HUES48 (cell line): ENCODE results near the gene ZBTB42.

ENCODE experiments used
- H3K27ac ChIP-seq: one replicate; pipeline ENCODE4 v1.7.0; 2013; ENCODE audit warnings: low read depth, low read length, inconsistent platforms
- H3K27me3 ChIP-seq: 2 replicates; pipeline ENCODE4 v1.6.1; 2013; ENCODE audit warnings: mild to moderate bottlenecking, low read length; ENCODE audit not compliant: control insufficient read depth, insufficient read depth
- H3K36me3 ChIP-seq: 2 replicates; pipeline ENCODE4 v1.6.1; 2013; ENCODE audit warnings: low read length; ENCODE audit not compliant: control insufficient read depth, insufficient read depth
- H3K4me1 ChIP-seq: 2 replicates; pipeline ENCODE4 v1.6.1; 2013; ENCODE audit warnings: mild to moderate bottlenecking, low read length; ENCODE audit not compliant: control insufficient read depth, insufficient read depth
- H3K4me3 ChIP-seq: 2 replicates; pipeline ENCODE4 v1.5.1; 2013; ENCODE audit warnings: mild to moderate bottlenecking, low read depth, low read length
- H3K9ac ChIP-seq: 2 replicates; pipeline ENCODE4 v1.6.1; 2013; ENCODE audit warnings: mild to moderate bottlenecking, low read depth, low read length, moderate library complexity
- H3K9me3 ChIP-seq: 2 replicates; pipeline ENCODE4 v1.6.1; 2013; ENCODE audit warnings: low read length; ENCODE audit not compliant: control insufficient read depth, insufficient read depth

The ZBTB42 gene

DNA sequence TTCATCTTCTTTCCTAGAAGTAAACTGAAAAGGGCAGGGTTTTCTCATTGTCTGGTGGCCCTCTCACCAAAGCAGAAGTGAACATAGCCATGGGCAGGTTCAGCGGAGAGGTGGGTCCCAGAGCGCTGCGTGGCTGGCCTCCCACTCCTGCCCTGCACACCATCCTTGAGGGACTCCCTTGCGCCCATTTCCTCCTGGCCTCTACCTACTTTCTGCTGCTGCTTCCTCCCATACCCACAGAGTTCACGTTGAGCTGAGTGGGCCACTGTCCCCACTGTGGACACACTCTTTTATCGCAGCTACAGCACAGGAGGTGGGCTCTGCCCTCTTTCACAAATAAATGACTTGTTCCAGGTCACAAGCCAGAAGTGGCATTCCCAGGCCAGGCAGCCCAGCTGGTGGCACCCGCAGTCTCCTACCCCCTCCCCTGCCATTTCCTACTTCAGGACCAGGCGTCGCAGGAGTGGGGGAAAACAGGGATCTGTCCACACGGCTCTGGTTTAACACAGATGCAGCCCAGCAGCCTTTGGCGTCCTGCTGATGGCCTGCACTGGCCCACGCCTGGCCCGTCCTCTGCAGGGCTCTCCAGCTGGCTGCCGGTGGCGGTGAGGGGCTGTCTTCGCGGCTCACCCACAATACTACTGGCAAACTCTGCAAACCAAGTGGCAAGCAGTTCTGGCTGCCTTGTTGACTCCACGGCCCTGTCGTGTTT is 43.1 kb upstream of the ZBTB42 start:
- Histone ChIP-seq H3K9ac (no peak overlapping the region), H3K36me3 (peaks cover 59% of the 10 kb centered on the region), H3K4me3 (no peak overlapping the region), H3K27ac (no peak overlapping the region), H3K4me1 (peaks cover 7% of the 10 kb centered on the region; the same call in 1 of the 2 replicates), H3K27me3 (no peaks in the 10 kb centered on the region), H3K9me3 (no peaks in the 10 kb centered on the region)

DNA sequence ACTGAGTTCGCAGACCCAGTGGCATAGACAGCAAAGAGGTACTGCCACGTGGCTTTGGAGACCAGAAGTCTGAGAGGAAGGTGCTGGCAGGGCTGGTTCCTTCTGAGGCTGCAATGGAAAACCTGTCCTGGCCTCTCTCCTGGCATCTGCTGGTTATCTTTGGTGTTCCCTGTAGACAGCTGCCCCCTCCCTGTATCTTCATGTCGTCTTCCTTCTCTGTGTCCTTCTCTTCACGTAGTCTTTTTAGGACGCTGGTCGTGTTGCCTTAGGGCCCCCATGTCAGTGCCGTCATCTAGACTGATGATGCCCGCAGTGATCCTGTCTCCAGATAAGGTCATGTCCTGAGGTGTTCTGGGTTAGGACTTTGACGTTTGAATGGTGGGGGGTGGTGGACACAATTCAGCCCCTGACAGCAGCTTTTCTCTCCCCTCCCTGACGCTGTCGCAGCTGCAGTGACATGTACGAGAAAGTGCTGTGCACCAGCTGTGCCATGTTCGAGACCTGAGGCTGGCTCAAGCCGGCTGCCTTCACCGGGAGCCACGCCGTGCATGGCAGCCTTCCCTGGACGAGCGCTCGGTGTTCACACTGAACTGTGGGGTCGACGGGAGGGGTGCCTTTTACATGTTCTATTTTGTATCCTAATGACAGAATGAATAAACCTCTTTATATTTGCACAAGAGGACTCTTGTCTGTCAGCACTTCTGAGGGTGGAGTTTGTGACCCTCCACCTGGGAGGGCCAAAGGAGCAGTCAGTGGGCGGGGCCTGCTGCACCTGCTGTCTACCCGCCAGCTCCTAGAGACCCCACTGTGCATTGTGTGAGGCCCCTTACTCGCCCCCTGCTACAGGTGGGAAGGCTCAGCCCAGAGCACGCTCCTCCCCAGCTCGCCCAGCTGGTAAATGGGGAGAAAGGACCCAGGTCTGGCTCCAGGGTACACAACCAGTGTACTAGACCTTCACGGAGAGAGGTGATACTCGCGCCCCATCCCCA is 41.6 kb upstream of the ZBTB42 start:
- H3K36me3 ChIP-seq: peaks cover 59% of the 10 kb centered on the region
- no peaks in the 10 kb centered on the region for H3K27me3 ChIP-seq
- H3K4me1 ChIP-seq: peaks cover 2% of the 10 kb centered on the region; the same call in 1 of the 2 replicates
- no peaks in the 10 kb centered on the region for H3K9me3 ChIP-seq
- H3K9ac ChIP-seq: no peak overlapping the region
- no peak overlapping the region for H3K4me3 ChIP-seq
- no peak overlapping the region for H3K27ac ChIP-seq

DNA sequence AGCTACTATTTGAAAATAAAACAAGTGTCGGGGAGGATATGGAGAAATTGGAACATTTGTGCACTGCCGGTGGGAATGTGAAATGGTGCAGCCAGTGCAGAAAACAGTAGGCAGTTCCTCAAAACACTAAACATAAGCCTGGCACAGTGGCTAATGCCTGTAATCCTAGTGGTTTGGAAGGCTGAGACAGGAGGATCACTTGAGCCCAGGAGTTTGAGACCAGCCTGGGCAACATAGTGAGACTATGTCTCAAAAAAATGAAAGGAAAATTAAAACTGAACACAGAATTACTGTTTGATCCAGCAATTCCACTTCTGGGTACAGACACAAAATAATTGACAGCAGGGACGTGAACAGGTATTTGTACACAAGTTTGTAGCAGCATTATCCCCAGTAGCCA is 35.4 kb upstream of the ZBTB42 start:
- 0 out of 2 replicates have a peak, but pooled peaks cover 8% of the 10 kb centered on the region for H3K36me3 ChIP-seq
- H3K27ac ChIP-seq: no peak overlapping the region
- H3K9me3 ChIP-seq: no peaks in the 10 kb centered on the region
- no peaks in the 10 kb centered on the region; the same call in 1 of the 2 replicates for H3K4me1 ChIP-seq
- H3K9ac ChIP-seq: no peak overlapping the region
- H3K4me3 ChIP-seq: no peak overlapping the region
- no peaks in the 10 kb centered on the region for H3K27me3 ChIP-seq

DNA sequence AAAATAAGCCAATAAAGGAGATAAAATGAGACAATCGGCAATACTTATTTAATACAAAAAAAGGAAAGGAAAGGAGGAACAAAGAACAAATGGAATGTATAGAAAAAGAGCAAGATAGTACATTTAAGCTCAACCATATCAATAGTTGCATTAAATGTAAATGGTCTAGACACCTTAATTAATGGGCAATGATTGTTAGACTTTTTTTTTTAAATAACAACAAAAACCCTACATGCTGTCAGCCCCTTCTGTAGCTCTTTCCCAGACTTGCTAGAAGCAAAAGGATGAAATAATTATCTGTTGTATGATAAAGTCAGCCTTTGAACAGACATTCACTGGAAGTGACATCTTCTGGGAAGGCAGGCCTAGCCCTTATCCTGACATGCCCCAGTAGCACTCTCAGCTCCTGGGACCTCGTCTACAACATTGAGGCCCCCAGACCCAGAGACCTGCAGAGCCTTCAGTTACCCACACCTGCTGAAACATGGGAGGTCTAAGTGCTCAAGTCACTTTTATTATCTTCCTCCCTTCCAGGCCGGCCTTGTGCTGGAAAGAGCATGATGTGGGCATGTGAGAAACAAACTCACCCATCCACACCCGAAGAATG is 34.5 kb upstream of the ZBTB42 start:
- Histone ChIP-seq H3K4me1 (no peaks in the 10 kb centered on the region; the same call in 1 of the 2 replicates), H3K36me3 (peaks cover 15% of the 10 kb centered on the region), H3K4me3 (peak overlapping the region; percentile 29; the same call in 1 of the 2 replicates), H3K9ac (no peak overlapping the region), H3K27me3 (no peaks in the 10 kb centered on the region), H3K9me3 (peaks cover 4% of the 10 kb centered on the region), H3K27ac (no peak overlapping the region)

DNA sequence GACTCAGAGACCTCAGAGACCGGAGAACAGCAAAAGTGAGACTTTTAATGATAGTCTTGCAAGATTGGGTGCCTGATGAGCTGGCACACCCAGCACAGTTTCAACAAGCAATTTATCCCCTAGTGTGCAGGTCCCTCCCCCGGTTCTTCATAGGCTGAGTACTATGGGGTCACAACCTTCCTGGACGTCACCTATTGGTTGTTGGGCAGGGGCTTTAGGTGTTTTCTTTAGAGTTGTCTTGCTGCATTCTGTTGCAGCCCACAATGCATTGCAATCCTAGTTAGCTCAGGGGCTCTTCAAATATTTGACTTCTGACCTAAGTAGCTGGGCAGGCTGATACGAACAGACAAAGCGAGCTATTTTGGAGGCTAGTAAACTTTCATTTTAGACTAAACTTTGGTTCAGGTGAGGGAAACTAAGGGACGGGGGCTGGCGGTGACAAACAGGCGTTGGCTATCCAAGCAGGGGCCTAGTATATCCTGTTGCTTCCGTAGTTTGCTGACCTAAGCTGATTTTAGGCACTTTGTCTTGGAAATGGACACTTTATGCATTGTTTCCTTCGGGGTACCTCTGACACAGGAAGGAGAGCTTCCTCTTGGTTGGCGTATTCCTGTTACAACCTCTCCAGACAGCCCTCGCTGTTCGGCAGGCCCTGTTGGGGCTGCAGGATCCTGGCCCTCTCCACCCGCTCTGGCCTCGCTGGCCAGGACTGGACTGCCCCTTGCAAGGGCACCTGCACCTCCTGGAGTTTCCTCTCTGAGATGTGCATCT is 33.9 kb upstream of the ZBTB42 start:
- peak overlapping the region; percentile 29; the same call in 1 of the 2 replicates for H3K4me3 ChIP-seq
- peak overlapping the region; percentile 42 for H3K27ac ChIP-seq
- H3K36me3 ChIP-seq: peaks cover 20% of the 10 kb centered on the region
- no peaks in the 10 kb centered on the region for H3K27me3 ChIP-seq
- no peaks in the 10 kb centered on the region; the same call in 1 of the 2 replicates for H3K4me1 ChIP-seq
- peaks cover 5% of the 10 kb centered on the region for H3K9me3 ChIP-seq
- H3K9ac ChIP-seq: no peak overlapping the region

- Histone ChIP-seq H3K9ac (no peak overlapping the region), H3K4me1 (no peaks in the 10 kb centered on the region; the same call in 1 of the 2 replicates), H3K27me3 (no peaks in the 10 kb centered on the region), H3K27ac (no peak overlapping the region), H3K9me3 (peaks cover 5% of the 10 kb centered on the region), H3K36me3 (peaks cover 23% of the 10 kb centered on the region), H3K4me3 (no peak overlapping the region)
These were observed 33.3 kb upstream of the ZBTB42 start for GRCh38 chr14:104767634-104767918.

GRCh38 chr14:104768437-104769323 is 32.2 kb upstream of the ZBTB42 start:
- Histone ChIP-seq H3K9ac (no peak overlapping the region), H3K27ac (peak overlapping the region; percentile 46)

DNA sequence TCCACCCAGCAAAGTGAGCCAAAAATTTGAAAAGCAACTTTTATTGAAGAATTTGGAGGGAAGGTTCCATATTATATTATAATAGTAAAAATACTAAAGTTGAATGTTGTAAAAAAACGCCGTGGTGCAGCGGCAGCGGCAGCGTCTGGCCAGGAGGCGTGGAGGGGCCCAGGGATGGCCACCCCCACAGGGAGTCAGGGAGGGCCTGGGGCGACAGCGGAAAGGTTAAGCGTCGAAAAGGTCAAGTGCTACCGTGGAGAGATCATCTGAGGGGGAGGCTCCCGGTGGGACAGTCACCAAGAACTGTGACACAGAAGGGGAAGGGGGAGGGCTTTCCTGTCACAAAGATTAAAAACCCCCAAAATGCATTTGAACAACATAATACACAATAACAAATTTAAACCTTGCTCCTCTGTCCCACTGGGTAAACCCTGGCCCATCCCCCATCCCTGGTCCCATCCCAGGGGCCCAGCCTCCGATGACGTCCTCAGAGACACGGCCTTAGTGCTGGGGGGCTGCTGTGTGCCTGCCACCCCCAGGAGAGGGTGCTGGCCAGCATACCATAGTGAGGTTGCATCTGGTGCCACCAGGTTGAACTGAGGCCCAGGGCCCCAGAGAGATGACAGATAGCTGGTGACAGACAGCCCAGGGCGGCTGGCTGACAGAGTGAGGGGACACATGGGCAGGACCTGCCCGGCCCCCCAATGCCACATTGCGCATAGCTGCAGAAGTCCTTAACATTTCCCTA is 31.4 kb upstream of the ZBTB42 start:
- Histone ChIP-seq H3K27me3 (no peaks in the 10 kb centered on the region), H3K9me3 (peaks cover 5% of the 10 kb centered on the region), H3K4me1 (no peaks in the 10 kb centered on the region; the same call in 1 of the 2 replicates), H3K4me3 (no peak overlapping the region), H3K27ac (no peak overlapping the region), H3K36me3 (peaks cover 32% of the 10 kb centered on the region), H3K9ac (no peak overlapping the region)

More at GRCh38 chr14:104768437-104769323, 32.2 kb upstream of the ZBTB42 start:
- peaks cover 32% of the 10 kb centered on the region for H3K36me3 ChIP-seq
- H3K4me1 ChIP-seq: no peaks in the 10 kb centered on the region; the same call in 1 of the 2 replicates
- H3K27me3 ChIP-seq: no peaks in the 10 kb centered on the region
- H3K9me3 ChIP-seq: peaks cover 5% of the 10 kb centered on the region
- peak overlapping the region; percentile 27; the same call in 1 of the 2 replicates for H3K4me3 ChIP-seq

DNA sequence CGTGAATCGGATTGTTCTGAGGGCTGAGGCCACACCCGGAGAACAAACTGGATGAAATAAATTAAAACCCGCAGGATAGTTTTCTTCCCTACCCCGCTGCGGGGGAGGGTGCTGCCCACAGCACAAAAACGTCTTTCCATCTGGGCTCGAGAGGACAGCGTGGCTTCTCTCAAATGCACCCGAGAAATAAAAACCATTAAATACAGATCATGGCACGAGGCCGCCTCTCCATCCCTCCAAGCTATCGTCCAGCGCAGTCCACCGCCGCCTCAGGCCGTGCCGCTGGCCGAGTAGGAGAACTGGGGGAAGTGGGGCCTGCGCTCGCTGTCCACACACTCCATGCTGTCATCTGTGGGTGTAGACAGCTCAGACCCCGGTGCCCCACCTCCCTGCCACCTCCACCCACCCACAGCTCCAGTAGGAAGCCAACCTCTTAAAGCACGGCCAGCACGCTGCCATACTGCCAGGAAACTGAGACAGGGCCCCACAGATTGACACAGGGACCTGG is 30.8 kb upstream of the ZBTB42 start:
- Histone ChIP-seq H3K36me3 (peaks cover 33% of the 10 kb centered on the region), H3K9ac (no peak overlapping the region), H3K9me3 (peaks cover 5% of the 10 kb centered on the region), H3K4me3 (no peak overlapping the region), H3K27ac (no peak overlapping the region), H3K27me3 (no peaks in the 10 kb centered on the region), H3K4me1 (no peaks in the 10 kb centered on the region; the same call in 1 of the 2 replicates)
